ENCODE measurements around the gene PHLDB3.
A peak's percentile ranks its signal among the peaks of the same experiment; 100 is the strongest.
"Not testable (repeated sequence)": the region's sequence is repeated elsewhere in the genome, so short reads cannot be mapped to it uniquely, and the experiment has no call there.

The PHLDB3 gene

DNA sequence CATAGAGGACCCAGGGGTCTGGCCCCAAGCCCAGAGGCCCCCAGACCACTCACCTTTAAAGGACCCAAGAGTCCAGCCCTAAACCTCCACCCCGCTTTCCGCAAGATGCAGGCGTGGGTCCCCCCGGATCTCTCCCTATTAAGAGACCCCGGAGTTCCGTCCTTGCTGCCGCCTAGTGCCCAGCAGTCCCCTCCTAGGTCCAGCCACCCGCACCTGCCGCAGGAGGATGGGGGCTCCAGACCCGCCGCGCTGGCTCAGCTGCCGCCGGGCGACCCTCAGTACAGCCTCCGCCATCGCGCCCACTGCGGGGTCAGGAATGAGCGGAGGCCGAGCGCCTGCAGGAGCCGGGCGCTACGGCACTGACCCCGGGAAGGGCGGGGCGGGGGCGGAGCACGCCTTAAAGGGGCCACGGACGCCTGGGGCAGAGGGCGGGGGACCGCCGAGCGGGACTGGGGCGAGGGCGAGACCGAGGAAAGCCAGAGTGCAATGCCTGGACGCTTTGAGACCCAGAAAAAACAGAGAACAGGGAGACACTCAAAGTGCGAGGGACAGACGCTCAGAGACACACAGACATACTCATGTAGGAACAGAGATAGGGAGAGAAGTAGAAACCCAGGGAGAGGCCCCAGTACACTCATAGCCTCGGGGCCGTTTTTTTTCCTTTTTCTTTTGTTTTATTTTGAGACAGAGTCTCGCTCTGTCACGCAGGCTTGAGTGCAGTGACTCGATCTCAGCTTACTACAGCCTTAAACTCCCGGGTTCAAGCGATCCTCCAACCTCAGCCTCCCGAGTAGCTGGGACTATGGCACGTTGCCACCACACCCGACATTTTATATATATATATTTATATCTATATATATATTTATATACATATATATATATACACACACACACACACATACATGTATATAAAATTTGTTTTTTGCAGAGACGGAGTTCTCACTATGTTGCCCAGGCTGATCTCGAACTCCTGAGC lies 22.6 kb upstream of the PHLDB3 start, which contains the start of gene ETHE1:
Gene ETHE1, minus strand, starts transcription at position 318 of the 976 bp plus-strand sequence. Its CDS starts 24 bp downstream, at position 294.
- DNase-seq = peak; percentile 91

DNA sequence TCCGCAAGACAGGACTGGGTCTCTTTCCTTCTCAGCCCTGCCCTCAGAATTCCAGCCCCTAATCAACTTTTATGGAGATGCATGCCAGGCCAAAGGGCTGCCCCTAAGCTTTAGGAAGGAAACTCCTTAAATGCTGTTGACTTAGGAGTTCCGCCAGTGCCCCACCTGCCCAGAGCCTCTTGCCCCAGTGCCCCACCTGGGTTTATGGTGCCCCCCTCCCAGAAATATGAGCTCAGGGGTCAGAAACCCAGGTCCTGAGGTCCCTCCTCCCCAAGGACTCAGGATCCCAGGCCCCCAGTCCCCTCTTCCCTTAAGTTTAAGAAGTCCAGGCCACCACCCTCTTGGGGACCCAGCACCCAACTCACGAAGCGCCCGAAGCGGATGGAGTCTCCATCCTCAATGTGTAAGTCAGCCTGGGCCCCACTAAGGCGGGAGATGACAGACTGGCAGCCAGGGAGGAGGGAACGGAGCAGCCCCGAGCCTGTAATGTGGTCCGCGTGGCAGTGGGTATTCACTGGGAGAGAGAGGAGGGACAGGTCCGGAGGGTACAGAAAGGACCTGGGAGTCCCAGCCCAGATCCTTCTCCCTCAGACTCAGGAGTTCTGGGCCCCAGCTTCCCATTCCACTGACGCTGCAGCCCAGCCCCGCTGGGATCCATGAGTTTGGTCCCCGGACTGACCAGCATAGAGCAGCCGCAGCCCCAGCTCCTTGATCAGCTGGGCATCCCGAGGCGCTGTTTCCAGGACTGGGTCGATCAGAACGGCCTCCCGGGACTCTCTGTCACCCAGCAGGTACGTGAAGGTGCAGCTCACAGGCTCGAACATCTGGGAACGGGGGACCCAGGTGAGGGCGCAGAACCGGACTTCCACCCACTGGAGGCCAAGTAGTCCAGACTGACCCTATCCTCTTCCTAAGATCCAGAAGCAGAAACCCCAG lies 21.6 kb upstream of the PHLDB3 start:
- peak; percentile 76 for DNase-seq

DNA sequence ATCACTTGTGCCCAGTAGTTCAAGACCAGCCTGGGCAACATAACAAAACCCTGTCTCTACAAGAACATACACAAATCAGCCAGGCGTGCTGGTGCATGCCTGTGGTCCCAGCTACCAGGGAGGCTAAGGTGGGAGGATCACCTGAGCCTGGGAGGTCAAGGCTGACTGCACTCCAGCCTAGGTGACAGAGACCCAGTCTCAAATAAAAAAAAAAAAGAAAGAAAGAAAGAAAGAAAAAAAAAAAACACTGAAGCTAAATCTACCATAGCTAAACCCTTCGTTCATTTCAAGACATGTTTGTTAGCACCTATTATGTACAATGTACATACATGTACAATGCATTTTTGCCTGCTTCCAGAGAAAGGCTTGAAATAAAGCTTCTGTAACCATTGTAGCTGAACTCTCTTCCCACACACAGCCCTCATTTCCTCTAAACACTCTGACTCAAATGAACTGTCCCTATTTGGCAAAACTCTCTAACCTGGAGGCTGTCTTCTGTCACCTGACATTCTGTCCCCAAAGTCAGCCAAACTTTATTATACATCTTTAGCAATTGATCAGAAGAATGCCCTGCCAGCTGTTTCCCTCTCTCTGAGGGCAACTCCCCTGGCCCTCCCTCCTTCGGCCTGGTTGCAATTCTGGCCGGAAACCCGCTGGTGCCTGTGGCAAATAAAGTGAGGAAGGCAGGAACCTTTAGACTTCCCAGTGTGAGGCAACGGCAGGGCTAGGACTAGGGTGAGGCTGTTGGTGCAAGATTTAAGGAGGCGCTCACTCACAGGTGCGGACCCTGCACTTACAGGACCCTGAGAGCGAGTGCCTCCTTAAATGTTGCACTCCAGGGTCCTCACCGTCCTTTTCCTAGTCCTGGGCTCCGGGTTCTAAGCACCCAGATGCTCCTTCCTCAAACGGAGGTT lies 20.6 kb upstream of the PHLDB3 start:
- peak; percentile 64 for DNase-seq

DNA sequence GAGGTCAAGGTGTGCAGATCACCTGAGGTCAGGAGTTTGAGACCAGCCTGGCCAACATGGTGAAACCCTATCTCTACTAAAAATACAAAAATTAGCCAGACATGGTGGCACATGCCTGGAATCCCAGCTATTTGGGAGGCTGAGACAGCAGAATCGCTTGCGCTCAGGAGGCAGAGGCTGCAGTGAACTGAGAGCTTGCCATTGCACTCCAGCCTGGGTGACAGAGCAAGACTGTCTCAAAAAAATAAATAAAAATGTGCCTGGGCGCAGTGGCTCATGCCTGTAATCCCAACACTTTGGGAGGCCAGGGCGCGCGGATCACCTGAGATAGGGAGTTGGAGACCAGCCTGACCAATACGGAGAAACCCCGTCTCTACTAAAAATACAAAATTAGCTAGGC lies 19.1 kb upstream of the PHLDB3 start:
- not testable (repeated sequence) for DNase-seq

DNA sequence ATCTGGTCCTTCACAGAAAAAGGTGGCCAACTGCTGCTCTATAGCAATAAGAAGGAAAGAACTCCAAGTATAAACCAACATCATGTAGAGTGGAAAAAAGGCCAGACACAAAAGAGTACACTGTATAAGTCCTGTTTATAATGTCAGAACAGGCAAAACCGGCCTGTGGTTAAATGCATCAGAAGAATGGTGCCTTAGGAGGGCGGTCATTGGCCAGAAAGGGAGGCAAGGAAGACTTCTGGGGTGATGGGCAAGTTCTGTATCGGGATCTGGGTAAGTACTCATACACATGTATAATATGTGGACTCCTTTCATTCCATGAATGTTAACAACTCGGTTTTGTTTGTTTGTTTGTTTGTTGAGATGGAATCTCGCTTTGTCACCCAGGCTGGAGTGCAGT lies 18.4 kb upstream of the PHLDB3 start:
- DNase-seq = no peak

DNA sequence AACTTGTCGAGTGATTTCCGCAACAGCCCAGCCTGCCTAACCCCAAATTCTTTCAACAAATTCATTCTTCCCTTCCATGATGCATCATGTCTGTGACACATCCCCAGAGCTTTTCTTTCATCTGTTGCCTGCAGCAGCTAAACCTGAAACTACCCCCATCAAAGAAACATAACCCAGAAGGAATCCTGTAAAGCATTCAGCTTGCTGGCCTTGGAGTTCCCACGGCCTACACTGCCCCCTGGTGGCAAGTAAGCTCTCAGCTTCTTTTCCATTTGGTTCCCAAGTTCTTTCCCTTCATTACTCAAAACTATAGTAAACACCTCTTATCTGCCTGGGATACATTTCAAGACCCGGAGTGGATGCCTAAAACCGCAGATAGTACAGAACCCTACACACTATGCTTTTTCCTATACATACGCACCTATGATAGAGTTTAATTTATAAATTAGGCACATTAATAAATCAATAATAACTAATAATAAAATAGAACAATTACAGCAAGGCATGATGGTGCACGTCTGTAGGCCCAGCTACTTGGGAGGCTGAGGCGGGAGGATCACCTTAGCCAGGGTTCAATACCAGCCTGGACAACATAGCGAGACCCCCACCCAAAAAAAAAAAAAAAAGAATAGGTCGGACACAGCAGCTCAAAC lies 15.0 kb upstream of the PHLDB3 start:
- DNase-seq = peak; percentile 89

DNA sequence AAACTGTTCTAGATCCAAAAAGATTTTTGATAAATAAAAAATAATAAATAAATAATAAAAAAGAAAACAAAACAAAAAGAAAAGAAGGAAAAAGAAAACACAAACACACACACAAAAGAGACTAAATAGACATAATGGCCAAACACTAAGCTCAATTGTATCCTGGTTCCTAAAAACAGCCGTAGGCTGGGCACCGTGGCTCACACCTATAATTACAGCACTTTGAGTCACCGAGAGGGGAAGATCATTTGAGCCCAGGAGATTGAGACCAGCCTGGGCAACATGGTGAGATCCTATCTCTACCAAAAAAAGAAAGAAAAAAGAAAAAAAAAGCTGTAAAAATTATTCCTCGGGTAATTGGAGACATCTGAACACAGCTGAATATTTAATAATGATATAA lies 13.5 kb upstream of the PHLDB3 start:
- DNase-seq = no peak

DNA sequence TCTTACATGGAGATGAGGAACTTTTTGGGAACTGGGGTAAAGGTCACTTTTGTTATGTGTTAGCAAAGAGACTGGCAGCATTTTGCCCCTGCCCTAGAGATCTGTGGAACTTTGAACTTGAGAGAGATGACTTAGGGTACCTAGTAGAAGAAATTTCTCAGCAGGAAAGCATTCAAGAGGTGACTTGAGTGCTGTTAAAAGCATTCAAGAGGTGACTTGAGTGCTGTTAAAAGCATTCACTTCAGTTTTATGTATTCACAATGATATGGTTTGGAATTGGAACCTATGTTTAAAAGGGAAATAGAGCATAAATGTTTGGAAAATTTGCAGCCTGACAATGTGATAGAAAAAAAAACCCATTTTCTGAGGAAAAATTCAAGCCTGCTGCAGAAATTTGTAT lies 7.9 kb upstream of the PHLDB3 start:
- DNase-seq = not testable (repeated sequence)

DNA sequence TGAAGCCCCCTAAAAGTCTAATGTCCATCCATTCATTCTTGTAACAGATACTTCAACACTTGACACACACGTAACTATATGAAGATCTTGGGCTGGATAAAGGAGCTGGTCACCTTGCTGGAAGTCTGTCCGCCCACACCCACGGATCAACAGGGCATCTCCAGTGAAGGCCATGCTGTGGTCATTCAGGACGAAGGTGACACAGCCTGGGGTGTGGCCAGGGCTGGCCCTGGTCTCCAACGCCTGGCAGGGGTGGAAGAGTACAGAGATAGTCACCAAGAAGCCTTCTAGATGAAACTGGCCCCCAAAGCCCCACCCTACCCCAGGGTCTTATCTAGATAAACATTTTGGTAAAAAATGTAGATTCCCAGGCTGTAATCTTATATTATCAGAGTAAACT lies 6.8 kb upstream of the PHLDB3 start:
- no peak for DNase-seq

DNA sequence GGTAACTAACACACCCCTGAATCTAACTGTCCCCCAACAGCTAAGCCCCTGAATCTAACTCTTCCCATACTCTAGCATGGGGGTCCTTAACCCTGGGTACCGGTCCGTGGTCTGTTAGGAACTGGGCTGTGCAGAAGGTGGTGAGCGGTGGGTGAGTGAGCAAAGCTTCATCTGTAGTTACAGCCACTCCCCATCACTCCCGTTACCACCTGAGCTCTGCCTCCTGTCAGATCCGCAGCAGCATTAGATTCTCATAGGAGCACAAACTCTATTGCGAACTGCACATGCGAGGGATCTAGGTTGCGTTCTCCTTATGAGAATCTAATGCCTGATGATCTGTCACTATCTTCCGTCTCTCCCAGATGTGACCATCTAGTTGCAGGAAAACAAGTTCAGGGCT lies 6.2 kb upstream of the PHLDB3 start:
- DNase-seq = no peak

DNA sequence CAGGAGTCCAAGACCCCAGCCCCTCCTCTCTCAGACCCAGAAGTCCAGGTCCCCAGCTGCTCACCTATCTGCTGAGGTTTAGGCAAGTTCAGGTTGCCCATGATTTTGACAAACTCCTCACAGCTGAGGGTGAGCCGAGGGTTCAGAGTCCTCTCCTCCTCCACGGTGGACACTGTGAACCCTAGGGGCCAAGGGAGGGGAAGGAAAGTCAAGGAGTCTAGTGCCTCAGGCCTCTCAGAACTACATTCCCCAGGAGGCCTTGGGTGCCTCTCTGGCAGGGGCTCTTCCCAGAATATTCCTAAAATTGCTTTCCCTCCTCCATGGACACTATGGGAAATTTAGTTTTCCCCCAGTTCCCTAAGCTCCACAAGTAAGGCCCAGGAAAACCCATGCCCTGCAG lies 3.3 kb upstream of the PHLDB3 start:
- no peak for DNase-seq

DNA sequence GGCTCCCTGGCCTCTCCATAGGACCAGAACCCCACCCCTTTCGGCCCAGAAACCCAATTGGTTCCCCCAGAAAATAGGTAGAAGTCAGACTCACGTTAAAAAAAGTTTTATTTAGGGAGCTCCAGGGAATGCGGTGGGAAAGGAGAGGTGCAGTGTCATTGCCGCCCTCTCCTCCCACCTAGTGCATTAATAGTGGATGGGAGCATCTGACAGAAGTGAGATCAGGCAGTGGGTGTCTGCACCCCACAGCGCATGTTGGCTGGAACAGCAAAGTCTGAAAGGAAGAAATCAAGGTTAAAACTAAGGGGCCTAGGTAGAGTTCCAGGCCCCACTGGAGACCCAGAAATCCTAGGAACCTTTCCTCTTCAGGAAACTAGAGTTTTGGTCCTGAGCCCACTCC lies 2.1 kb upstream of the PHLDB3 start:
- DNase-seq = no peak

DNA sequence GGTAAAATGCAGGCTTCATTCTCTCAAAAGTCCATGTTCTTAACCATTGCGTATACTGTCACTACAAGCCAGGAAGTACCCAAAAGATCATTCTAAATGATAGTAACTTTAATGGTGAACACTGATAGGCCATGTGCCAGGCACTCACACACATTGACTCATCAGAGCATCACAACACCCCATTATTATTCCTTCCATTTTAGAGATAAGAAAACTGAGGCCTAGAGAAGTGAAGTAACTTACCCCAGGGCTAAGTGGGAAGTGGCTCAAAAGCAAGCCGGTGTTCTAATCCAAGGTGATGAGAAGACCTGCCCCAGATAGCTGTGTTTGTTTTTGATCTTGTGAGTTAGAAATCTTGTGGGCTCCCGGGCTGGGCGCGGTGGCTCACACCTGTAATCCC lies 1.4 kb upstream of the PHLDB3 start:
- no peak for DNase-seq

DNA sequence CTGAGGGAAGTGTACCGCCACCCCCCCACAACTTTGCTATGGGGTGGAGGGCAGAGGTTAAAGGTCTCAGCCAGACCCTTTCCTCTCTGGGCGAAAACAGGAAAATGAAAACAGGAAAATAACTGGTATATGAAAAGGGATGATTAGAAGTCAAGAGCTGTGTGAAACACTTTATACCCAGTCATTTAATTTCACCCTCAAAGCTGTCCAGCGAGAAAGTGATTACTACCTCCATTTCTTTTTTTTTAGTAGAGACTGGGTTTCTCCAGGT lies 575 bp upstream of the PHLDB3 start:
- DNase-seq = no peak

DNA sequence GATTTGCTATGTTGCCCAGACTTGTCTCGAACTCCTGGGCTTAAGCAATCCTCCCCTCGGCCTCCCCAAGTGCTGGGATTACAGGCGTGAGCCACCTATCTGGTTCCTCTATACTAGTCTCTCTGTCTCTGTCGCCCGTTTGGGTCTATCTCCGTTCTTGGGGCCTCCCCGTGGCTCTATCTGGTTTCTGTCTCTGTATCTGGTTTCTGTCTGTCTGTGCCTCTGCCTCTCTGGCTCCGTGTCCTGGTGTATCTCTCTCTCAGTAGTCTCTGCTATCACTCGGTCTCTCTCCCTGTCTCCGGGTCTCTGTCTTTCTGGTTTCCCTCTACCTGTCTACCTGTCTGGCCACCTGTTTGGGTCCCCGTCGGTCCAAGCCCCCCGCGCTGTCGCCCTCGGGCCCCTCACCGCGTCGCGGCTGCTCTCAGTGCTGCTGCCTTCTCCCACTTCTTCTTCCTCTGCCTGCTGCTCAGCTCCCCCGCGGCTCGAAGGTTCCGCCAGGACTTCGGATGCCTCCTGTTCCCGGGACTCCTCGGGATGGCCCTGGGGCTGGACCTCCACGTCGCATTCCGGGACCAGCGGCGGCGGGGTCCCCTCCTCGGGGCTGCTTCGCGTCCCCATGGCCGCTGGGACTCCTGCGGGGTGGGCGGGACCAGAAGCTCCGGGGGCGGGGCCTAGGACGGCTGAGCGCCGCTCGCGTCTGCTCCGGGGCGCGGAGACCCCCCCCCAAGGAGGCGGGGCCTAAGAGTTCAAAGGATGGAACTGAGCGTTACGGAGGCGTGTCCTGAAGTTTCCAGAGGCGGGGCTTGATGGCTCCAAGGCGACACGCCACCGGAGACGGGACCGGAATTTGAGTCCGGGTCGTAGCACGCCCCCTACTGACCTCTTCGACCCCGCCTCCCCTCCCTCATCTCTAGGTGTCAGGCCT lies 783 bp downstream of the PHLDB3 start:
- peak; percentile 97 for DNase-seq

DNA sequence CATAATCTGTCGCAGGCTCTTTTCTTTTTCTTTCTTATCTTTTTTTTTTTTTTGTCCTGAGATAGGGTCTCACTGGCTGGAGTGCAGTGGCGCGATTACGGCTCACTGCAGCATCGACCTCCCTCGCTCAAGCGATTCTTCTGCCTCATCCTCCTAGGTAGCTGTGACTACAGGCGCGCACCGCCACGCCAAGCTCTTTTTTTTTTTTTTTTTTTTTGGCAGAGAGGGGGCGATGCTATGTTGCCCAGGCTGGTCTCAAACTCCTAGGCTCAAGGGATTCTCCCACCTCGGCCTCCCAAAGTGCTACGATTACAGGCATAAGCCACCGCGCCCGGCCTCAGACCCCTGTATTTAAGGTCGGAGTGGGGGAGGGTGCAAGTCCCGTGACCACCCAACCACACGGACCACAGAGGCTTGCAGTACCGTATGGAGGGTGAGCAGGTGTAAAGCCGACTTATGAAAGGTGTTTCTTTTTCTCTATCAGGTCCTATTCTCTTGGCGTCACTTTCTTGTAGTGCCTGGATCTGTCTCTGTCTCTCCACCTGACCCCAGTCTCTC lies 2.0 kb downstream of the PHLDB3 start:
- no peak for DNase-seq

DNA sequence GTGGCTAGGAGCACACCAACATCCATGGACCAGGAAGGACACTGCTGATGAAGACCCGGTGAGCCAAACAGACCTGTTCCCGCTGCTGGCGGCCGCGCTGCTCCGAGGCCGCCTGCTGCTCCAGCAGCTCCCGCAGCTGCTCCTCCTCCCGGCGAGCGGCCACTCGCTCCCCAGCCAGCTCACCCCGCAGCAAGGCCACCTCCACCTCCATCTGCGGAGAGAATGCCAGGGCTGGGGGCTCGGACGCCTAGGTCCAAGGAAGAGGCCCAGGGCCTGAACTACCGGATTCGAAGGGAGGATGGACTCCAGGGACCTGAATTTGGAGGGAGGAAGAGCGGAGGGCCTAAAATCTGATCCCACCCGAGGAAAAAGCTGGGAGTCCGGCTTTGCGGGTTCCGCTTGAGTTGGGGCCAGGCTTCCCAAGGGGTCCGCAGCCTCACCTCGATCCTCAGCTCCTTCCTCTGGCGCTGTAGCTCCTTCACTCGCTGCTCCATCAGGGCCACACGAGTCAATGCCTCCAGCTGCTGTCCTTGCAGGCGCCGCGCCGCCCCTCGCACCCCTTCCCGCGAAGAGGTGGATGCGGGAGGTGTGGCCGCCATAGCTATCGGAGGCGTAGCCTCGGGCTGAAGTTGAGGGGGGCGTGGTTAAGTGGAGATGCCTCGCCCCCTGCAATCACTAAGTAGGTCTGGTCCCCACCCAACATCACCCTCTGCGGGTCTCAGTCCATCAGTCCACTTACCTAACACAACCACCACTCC lies 2.7 kb downstream of the PHLDB3 start:
- no peak for DNase-seq

DNA sequence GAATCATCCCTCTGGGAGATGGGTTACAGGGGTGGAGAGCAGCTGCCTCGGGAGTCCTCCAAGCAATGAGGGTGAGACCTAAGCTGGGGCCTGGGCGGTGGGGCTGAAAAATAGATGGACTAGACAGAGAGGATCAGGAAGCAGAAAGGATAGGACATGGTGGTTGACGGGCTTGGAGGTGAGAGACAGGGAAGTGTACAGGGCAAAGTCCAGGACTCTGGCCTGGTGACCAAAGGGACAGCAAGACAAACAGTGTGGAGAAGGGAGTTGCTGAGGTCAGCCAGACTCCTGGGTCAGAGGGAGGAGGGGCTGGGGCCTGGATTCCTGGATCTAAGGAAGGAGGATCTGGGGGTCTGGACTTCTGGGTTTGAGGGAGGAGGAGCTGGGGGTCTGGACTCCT lies 5.5 kb downstream of the PHLDB3 start:
- DNase-seq = no peak

DNA sequence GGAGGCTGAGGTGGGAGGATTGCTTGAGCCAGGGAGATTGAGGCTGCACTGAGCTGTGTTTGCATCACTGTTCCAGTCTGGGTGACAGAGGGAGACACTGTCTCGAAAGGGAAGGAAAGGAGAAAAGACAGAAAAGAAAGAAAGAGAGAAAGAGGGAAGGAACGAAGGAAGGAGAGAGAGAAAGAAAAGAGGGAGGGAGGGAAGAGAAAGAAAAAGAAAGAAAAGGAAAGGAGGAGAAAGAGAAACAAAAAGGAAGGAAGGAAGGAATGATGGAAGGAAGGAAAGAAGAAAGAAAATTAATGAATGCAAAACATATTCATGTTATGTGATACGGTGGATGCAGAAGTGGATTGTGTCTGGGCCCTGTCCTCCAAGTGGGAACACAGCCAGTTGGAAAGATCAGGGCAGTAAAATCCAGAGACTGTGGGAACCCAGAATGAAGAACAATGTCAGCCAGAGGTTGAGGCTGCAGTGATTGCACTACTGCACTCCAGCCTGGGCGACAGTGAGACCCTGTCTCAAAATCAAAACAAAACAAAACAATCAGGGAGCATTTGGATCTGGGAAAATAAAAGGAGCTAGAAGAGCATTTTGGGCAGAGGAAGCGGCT lies 6.2 kb downstream of the PHLDB3 start:
- no peak for DNase-seq
